IMR-90 (cell line): ENCODE results near the gene CCNDBP1. TPM values are rescaled to one million over a fixed set of nuclear protein-coding genes. Genes with fewer than 3 reads are reported as not detected.

ENCODE experiments used
- ATAC-seq: fragments of 200-7000 bp; cut with Tn5 transposase; 2 replicates; pipeline ENCODE4 v1.9.1; 2020; ENCODE audit warnings: low read depth, mild to moderate bottlenecking, moderate library complexity
- BruUV-seq: library from RNA; stranded (reverse); fragments of 400-500 nt; replicated peaks from 2 replicates; lab custom pipeline; 2021; lab: Mats Ljungman, UMichigan
- CTCF ChIA-PET: fragments of 300-600 bp; formaldehyde crosslinking; extraction: SDS; loops from one replicate; lab custom pipeline; 2021; ENCODE audit warnings: antibody characterized with exemption; lab: Yijun Ruan, JAX
- POLR2A ChIA-PET: fragments of 300-600 bp; sonication (Branson Sonifier 250); formaldehyde crosslinking; loops from one replicate; lab custom pipeline; 2022; ENCODE audit warnings: antibody characterized with exemption; ENCODE audit not compliant: unreplicated experiment; lab: Charles Lee
- DNase-seq: peaks from one replicate; pipeline ENCODE4 v3.0.0; 2013
- H2AFZ ChIP-seq: replicated peaks from 2 replicates; pipeline ENCODE3; 2013; ENCODE audit warnings: low read length, mild to moderate bottlenecking; ENCODE audit not compliant: poor library complexity
- H2AK5ac ChIP-seq: 2 replicates; pipeline ENCODE4 v1.6.1; 2013; ENCODE audit warnings: low read depth, low read length, inconsistent platforms
- H2AK9ac ChIP-seq: replicated peaks from 2 replicates; pipeline ENCODE3; 2013; ENCODE audit warnings: mild to moderate bottlenecking, low read depth, low read length, moderate library complexity; ENCODE audit not compliant: poor library complexity
- H2BK120ac ChIP-seq: 2 replicates; pipeline ENCODE4 v1.6.1; 2013; ENCODE audit warnings: low read depth, low read length, inconsistent platforms
- H2BK15ac ChIP-seq: 3 replicates; pipeline ENCODE4 v1.6.1; 2013; ENCODE audit warnings: low read depth, low read length, inconsistent platforms
- H2BK20ac ChIP-seq: 2 replicates; pipeline ENCODE4 v1.6.1; 2013; ENCODE audit warnings: low read depth, mild to moderate bottlenecking, inconsistent platforms, low read length, moderate library complexity
- H2BK5ac ChIP-seq: 2 replicates; pipeline ENCODE4 v1.6.1; 2013; ENCODE audit warnings: mild to moderate bottlenecking, low read depth, low read length, inconsistent platforms; ENCODE audit not compliant: poor library complexity, severe bottlenecking
- H3K14ac ChIP-seq: replicated peaks from 2 replicates; pipeline ENCODE4 v1.6.1; 2013; ENCODE audit warnings: low read depth, low read length, inconsistent platforms
- H3K18ac ChIP-seq: 2 replicates; pipeline ENCODE4 v1.6.1; 2013; ENCODE audit warnings: low read depth, low read length, control low read depth
- H3K23ac ChIP-seq: 2 replicates; pipeline ENCODE4 v1.6.1; 2013; ENCODE audit warnings: low read depth, low read length, inconsistent platforms
- H3K27ac ChIP-seq: 2 replicates; pipeline ENCODE4 v1.5.1; 2013; ENCODE audit warnings: mild to moderate bottlenecking, control low read depth, low read length; ENCODE audit not compliant: insufficient read depth
- H3K27me3 ChIP-seq: 2 replicates; pipeline ENCODE4 v1.6.1; 2013; ENCODE audit warnings: low read length; ENCODE audit not compliant: control insufficient read depth, insufficient read depth
- H3K36me3 ChIP-seq: 2 replicates; pipeline ENCODE4 v1.6.1; 2013; ENCODE audit warnings: low read length, mixed read lengths; ENCODE audit not compliant: control insufficient read depth, insufficient read depth
- H3K4ac ChIP-seq: 2 replicates; pipeline ENCODE4 v1.6.1; 2013; ENCODE audit warnings: low read depth, low read length, inconsistent platforms
- H3K4me1 ChIP-seq: 2 replicates; pipeline ENCODE4 v1.6.1; 2013; ENCODE audit warnings: low read length, mixed read lengths; ENCODE audit not compliant: control insufficient read depth, insufficient read depth
- H3K4me2 ChIP-seq: 2 replicates; pipeline ENCODE4 v1.6.1; 2013; ENCODE audit warnings: low read depth, mild to moderate bottlenecking, control low read depth, low read length, moderate library complexity
- H3K4me3 ChIP-seq: 2 replicates; pipeline ENCODE4 v1.5.1; 2013; ENCODE audit warnings: low read depth, mild to moderate bottlenecking, control low read depth, low read length, moderate library complexity; ENCODE audit not compliant: insufficient read depth
- H3K56ac ChIP-seq: 2 replicates; pipeline ENCODE4 v1.6.1; 2013; ENCODE audit warnings: low read length, inconsistent platforms; ENCODE audit not compliant: insufficient read depth; ENCODE audit errors: extremely low read depth
- H3K79me1 ChIP-seq, 2 experiments: 2 replicates each; pipeline ENCODE4 v1.6.1; 2013; ENCODE audit warnings: low read length in 2 of 2, inconsistent platforms in 1 of 2, low read depth in 1 of 2
- H3K9ac ChIP-seq: 2 replicates; pipeline ENCODE4 v1.6.1; 2013; ENCODE audit warnings: low read depth, low read length, control low read depth
- H3K9me1 ChIP-seq: 2 replicates; pipeline ENCODE4 v1.6.1; 2013; ENCODE audit warnings: low read length, inconsistent platforms; ENCODE audit not compliant: insufficient read depth
- H3K9me3 ChIP-seq: 2 replicates; pipeline ENCODE4 v1.6.1; 2013; ENCODE audit warnings: low read length; ENCODE audit not compliant: control insufficient read depth, insufficient read depth
- H4K20me1 ChIP-seq: 2 replicates; pipeline ENCODE4 v1.6.1; 2013; ENCODE audit warnings: low read length, inconsistent platforms; ENCODE audit not compliant: insufficient read depth
- H4K5ac ChIP-seq: 2 replicates; pipeline ENCODE4 v1.6.1; 2013; ENCODE audit warnings: mild to moderate bottlenecking, low read depth, low read length, control low read depth
- H4K8ac ChIP-seq, 2 experiments: 2 replicates each; pipeline ENCODE4 v1.6.1; 2013; ENCODE audit warnings: low read depth in 2 of 2, low read length in 2 of 2, control low read depth in 1 of 2, inconsistent platforms in 1 of 2
- H4K91ac ChIP-seq: 2 replicates; pipeline ENCODE4 v1.6.1; 2013; ENCODE audit warnings: low read depth, low read length, inconsistent platforms; ENCODE audit not compliant: insufficient read depth
- RAD21 ChIP-seq: IDR thresholded peaks from 2 replicates; pipeline ENCODE4 v1.6.1; 2012; ENCODE audit warnings: low read length, improper control_type of control experiment
- WGBS, 2 experiments: methylation state at CpG; one replicate each; pipeline versions ENCODE4 v1.1.5 to v1.1.7; 2013; ENCODE audit warnings: missing lambda C conversion rate in 2 of 2; ENCODE audit not compliant: insufficient read length in 1 of 2; ENCODE audit errors: extremely low coverage in 2 of 2; 5-methylcytosine and 5-hydroxymethylcytosine counted together
- dilution Hi-C: fragments of 300-500 bp; cut with HindIII; formaldehyde crosslinking; loops from one replicate; pipeline ENCODE4 v1.14.3; 2018; ENCODE audit warnings: low sequenced_read_pairs; ENCODE audit not compliant: unreplicated experiment
- in situ Hi-C: fragments of 300-500 bp; cut with MboI; formaldehyde crosslinking; loops from 3 replicates; pipeline ENCODE4 v1.14.3; 2019; ENCODE audit warnings: low sequenced_read_pairs, inconsistent platforms, mixed read lengths
- intact Hi-C: fragments of 100-400 bp; cut with micrococcal nuclease; formaldehyde crosslinking; loops from 2 replicates; pipeline ENCODE4 v1.10.0; 2022
- polyA plus RNA-seq, 3 experiments: library from polyadenylated mRNA; depleted of rRNA; stranded (reverse); fragments of >200 nt; gene quantifications; 2 replicates each; pipeline ENCODE4 v1.2.3, GENCODE V29; 2012; ENCODE audit warnings: low replicate concordance in 1 of 3
- total RNA-seq: library from RNA; depleted of rRNA; stranded (reverse); fragments of >200 nt; gene quantifications from 2 replicates; pipeline ENCODE4 v1.2.3, GENCODE V29; 2012

Gene CCNDBP1
- total and polyA plus RNA-seq, 2 of the 4 experiments (the other 2 are of a cell fraction) = 34.9 to 40.3 TPM

- Histone ChIP-seq H4K91ac (no peak overlapping the region), H3K4me3 (no peak overlapping the region), H3K27me3 (peaks cover 54% of the 10 kb centered on the region), H3K18ac (no peak overlapping the region), H3K36me3 (no peaks in the 10 kb centered on the region), H4K20me1 (no peaks in the 10 kb centered on the region), H4K5ac (no peak overlapping the region), H3K4me2 (no peak overlapping the region), H2BK20ac (no peak overlapping the region), H2AK5ac (no peak overlapping the region), H2BK120ac (no peak overlapping the region), H2AFZ (no peak overlapping the region), H3K79me1 (no peaks in the 10 kb centered on the region), H2AK9ac (no peak overlapping the region), H3K14ac (no peak overlapping the region), H2BK5ac (no peak overlapping the region), H3K4ac (no peak overlapping the region), H2BK15ac (no peak overlapping the region), H3K56ac (no peak overlapping the region), H3K23ac (no peak overlapping the region), H3K9me1 (no peaks in the 10 kb centered on the region; the same call in 1 of the 2 replicates), H3K4me1 (no peaks in the 10 kb centered on the region), H4K8ac (no peak overlapping the region), H3K27ac (no peak overlapping the region), H3K9ac (no peak overlapping the region), H3K9me3 (no peaks in the 10 kb centered on the region)
- no TSS peak for BruUV-seq
- CTCF ChIA-PET = no interaction called here
- POLR2A ChIA-PET = no interaction called here
- no peak for TF ChIP-seq RAD21
- intact Hi-C loops = no loop called here
- dilution Hi-C loops = no loop called here
- in situ Hi-C loops = no loop called here
- WGBS, 2 experiments = no CpG with 5 or more reads among the region's 5 CpGs
- ATAC-seq (no peak), DNase-seq (no peak)
Measured at GRCh38 chr15:43242616-43243015, 57.4 kb downstream of the CCNDBP1 start.
